NCI-H748 (cell line): ENCODE data around the gene STMP1.
"Not testable (repeated sequence)": the region's sequence is repeated elsewhere in the genome, so short reads cannot be mapped to it uniquely, and the experiment has no call there.

ENCODE experiments used
- DNase-seq: peaks from one replicate; lab custom pipeline; 2025; ENCODE audit not compliant: unreplicated experiment; lab: John Stamatoyannopoulos, UW

Gene STMP1

DNA sequence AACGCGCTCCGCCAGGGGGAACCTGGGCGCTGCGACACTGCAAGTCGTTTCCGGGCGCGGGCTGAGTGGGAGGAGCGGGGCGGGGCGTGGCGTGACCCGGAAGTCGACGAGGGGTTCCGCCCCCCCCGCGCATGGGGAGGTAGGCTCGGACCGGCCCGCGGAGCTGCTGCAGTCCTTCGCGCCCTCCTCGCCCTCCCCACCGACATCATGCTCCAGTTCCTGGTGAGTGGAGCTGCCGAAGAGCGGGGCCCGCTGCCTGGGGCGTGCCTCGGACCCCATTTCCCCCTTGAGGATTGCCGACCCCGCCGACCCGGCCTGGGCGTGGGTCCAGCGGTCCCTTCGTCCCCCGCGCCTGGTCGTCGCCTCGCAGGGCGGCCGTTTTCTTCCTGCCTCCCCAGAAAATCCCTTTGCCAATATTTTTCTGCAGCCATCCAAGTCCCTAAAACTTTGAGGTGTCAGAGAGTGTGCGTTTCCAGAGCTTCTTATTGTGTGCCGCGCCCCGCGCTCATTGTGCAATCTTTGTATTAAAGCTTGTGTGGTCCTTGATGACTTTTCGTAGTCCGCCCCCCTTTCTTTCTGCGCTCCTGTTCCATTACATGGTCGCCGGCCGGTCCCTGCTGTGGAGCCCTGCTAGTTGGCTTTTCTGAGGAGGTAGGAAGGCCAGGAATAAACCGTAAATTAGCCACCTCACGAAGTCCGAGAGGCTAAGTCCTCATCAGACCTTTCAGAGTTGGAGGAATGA, at the start of gene STMP1:
STMP1 (plus strand) TSS at position 142 of the 742 bp plus-strand sequence.
- peak; percentile 97 for DNase-seq

DNA sequence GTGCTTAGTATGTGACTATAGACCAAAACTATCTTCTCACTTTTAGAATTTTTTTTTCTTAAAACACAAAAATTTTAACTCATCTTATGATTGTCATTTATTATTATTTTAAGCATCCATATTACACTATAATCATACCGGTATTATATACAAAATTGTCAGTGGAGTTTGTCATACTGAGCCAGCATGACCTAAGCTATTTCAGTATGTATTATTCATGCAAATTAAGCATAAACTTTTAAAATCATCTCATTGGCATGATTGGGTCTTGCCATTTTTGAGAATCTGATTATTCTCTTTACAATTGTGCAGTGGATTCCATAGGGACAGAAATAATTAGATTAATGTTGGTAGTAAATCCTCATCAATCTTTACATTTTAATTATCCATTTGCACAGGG, 46.2 kb upstream of the STMP1 start:
- no peak for DNase-seq

DNA sequence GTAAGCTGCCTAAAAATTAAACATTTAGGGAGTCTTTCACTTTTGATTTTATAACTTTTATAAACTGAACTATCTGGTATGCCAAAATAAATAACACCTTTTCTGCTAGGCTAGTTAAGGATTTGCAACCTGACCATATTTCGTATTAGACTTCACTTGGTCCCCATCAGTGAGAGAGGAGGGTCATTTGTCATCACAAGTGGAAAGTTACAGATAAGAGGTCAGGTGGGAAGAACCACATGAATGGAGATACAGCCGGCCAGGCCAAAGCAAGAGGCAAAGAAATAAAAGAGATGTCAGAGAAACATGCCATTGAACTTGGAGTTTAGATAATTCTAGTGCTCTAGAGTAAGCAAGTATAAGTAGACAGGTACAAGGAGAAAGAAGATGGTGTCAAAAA, 44.5 kb upstream of the STMP1 start:
- DNase-seq, result no peak

DNA sequence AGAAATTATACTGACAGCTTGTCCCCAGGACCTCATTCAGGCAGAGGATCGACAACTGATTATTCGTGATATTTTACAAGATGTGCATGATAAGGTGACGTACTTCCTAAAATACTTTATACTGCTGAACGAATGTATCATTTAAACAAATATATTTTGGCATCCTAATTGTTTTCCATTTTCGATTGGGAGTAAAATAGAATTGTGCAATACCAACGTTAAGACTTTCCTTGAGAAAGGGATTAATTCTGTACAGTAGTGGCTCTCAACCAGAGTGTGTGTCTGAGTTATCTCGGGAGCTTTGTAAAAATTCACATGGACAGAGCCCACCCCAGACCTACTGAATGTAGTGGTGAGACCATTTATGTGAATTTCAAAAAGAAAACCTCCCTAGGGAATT, 43.8 kb upstream of the STMP1 start:
- no peak for DNase-seq

DNA sequence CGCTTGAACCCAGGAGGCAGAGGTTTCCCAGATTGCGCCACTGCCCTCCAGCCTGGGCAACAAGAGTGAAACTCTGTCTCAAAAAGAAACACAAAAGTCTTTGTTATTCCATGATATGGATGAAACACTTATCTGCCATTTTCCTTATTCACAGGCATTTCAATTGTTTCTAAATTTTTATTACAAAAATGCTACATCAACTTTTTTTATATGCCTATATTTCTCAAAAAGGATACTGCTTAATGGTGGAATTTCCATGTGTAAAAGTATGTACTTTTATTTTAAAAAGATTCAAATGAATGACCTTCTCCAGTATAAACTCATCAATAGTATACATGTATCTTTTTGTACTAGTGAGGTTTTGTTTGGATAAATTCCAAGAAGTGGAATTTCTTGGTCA, 41.9 kb upstream of the STMP1 start:
- no peak for DNase-seq

DNA sequence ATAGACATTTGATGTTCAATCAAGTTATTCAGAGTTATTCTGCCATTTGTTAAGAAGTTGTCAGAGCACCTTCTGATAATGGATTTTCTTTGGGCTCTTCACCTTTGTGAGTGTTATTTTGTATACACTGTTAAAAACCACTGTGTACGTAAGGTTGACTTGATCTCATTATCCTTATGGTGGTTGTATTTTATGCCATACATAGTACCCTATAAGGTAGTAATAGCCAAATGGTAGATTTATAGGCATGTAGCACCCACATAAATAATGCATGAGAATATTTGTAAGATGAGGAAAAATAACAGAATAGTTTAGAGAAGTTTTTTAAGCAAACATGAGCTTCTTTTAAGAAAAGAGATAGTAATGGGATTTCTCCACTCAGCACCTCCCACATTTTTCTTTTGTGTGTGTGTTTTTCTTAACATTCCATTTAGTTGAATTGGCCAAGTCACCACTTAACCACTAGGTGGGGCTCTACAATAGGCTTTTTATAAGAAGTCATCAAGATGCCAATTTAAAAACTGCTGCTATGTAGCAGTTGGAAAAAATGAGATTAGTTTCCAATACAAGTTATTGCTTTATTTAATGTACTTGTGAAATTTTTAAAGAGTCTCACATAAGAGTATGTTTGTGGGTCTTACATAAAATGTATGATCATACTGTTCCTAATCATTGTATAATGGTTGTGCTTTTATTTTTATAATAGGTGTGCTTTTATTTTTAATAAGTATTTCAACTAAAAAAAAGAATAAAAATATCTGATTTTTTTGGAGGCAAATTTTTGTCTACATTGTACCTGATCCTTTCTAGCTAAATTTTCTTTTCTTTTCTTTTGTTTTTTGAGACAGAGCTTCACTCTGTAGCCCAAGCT, 41.1 kb upstream of the STMP1 start:
- peak; percentile 83 for DNase-seq

DNA sequence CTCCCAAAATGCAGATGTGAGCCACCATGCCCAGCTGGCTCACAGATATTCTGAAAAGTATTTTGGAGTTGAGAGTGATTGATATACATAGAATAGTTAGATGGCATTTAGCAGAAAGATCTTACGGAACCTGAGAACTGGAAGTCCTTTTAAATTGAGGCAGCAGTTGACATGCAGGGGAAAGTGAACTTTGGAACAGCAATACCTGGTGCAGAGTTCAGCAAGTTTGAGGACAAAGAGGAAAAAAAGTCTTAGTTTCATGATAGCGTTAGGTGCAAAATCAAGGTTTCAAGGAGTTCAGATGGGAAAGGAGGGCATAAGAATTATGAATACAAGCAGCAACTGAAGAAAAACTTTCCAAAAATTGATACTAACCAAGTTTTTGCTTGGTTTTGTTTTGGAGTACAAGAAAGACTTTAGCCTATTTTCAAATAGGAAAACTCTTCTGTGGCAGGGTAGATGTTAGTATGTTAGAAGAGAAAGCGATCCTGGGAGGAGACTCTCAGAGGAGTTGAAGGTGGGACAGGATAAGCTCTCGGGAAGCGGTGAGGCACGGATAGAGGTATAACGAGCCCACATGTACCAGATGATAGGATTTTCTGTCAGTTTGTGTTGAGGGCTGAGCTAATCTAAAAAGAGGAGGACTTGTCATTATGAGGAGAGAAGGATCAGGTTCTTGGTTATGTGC, 28.0 kb upstream of the STMP1 start:
- DNase-seq, result no peak

DNA sequence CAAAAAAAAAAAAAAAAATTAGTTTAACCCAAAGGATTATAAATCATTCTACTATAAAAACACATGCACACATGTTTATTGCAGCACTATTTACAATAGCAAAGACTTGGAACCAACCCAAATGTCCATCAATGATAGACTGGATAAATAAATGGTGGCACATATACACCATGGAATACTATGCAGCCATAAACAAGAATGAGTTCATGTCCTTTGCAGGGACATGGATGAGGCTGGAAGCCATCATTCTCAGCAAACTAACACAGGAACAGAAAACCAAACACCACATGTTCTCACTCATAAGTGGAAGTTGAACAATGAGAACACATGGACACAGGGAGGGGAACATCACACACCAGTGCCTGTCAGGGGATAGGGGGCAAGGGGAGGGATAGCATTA, 22.6 kb upstream of the STMP1 start:
- not testable (repeated sequence) for DNase-seq

DNA sequence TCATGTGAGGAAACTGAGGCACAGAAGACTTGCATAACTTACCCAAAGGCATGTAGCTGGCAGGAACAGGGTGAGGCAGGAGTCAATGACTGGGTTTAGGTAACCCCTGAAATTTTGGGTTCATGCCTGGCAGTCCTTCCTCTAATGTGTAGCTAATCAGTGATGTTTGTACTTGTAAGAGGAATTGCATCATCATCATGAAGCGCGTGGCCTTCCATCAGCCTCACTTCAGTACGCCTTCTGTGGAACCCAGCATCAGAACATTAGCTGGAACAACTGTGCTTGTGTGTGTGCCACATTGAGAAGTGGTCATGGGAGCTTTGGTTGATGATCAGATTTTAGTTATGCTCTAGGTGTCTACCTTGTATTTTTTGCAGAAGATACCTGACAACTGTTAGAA, 18.2 kb upstream of the STMP1 start:
- DNase-seq, result no peak

DNA sequence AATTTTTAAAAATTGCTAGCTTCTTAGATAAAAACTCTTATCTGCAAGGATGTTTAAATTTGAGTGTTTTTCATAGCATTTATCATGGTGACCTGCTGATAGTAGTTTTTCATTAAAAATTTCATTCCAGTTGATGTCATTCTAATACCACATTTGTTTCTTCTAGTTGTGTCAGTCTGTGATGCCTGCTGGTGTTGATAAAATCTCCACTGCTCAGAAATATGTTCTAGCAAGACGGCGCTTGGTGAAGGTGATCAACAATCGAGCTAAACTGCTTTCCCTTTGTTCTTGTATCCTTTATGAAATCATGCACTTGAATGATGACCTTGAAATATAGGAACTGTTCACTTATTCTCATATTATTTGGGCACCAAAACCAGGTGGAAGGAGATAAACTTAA, 17.6 kb upstream of the STMP1 start:
- DNase-seq, result no peak

DNA sequence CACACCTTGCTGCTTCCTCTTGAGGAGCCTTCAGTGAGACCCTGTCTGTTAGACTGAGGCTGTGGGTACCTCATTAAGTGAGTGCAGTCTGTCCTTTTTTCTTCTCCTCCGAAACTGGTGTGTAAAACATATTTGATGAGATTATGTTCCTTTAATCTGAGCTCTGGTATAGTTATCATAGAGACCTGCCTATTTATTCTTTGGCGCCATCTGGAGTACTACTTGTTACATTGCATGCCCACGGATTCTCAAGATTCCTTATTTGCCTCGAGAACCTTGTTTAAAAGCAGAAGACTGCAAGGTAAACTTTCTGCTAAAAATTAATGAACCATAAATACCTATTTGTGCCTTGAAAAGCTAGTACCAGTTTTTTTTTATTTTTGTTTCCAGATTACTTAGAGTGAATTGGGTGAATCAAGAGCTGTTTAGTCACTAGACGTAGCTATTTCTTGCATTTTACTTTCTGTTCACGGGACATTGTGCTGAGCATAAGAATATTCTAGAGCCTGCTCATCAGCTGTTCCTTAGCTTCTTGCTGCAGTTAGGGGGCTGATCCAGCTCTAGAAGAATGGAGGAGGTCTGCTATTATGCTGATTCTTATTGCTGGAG, 16.9 kb upstream of the STMP1 start:
- peak; percentile 60 for DNase-seq

DNA sequence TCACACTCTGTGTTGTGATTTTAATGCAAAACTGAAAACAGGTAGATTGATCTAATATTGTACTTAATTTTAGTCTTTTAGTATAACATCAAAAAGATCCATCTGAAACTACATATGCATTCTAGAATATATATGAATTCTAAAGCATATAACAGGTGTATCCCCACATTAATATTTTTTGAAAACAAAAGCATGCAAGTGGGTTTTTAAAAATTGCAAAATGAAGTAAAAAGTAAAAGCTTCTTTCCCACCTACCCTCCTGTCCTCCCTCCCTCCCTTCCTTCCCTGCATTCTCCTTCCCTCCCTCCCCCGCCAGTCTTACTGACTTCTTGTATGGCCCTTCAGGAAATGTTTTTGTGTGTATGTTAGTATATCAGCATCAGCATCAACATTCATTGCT, 14.6 kb upstream of the STMP1 start:
- DNase-seq, result no peak

DNA sequence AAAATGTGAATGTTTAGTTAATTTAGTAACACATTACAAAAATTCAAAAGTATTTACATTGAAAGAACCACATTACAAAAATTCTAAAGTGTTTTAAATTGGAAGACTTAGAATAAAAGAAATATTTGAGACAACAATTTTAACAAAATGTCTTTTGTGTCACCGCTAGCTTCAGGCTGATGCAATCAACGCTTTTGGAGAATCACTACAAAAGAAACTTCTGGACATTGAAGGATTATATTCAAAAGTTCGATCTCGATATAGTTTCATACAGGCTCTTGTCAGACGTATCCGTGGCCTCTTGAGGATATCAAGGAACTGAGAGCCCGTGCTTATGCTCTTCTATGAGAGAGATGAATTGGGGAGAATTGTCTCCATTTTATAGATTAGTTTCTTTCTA, 14.1 kb upstream of the STMP1 start:
- no peak for DNase-seq

DNA sequence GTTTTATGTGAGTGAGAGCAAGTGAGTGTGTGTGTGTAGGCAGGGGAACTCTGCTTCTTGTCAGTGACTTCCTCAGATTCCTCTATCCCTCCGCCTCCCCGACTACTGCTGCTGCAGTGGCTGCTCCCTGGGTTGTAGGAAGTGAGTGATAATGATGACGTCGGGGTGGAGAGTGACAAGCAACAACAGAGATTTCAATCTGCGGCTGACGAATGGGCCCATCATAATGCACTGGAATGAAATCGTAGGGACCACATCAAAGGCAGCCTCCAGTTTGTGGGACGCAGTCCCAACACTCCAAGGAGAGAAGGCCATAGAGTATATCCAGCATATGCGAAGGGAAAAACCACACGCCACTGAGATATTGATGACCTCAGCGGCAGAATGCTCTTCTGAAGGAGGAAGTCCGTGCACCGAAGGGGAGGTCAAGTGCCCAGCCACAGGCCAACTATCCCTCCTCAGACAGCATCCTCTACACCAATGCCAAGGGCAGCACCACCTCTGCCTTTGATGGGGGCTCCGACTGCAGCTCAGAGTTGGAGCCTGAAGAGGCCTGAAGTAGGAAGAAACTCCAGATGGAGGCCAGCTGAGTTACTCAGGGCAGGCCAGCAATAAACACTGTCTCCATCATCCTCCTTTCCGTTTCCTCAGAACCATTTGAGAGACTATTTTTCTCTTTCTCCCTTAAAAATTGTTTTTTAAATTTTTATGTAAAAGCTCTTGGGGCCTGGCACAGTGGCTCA, 11.3 kb upstream of the STMP1 start:
- DNase-seq, result no peak

DNA sequence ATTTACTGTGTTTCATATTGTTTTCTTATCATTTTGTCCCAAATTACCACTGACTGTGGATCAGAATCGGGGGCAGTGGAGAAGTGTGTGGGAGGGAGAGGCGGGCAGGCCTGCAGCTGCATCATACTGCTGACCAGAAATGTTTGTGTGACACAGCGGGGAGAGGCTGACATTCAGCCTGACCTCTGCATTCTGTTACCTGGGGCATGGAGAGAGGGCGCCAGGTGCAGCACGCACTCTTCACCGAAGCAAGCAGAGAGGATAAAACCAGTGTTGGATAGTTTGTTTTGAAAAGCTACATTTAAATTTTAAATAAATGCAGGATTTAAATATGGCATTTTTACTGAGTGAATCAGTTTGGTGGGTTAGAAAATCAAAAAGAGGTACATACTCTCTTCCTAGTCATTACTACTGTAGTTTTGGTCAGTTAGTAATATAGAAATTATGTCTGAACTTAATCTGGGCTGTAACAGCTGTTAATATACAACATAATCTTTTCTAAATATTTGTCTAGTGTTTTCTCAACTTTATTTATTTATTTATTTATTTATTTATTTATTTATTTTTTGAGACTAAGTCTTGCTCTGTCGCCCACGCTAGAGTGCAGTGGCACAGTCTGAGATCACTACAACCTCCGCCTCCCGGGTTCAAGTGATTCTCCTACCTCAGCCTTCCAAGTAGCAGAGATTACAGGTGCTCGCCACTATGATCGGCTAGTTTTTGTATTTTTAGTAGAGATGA, 8.8 kb upstream of the STMP1 start:
- peak; percentile 97 for DNase-seq

DNA sequence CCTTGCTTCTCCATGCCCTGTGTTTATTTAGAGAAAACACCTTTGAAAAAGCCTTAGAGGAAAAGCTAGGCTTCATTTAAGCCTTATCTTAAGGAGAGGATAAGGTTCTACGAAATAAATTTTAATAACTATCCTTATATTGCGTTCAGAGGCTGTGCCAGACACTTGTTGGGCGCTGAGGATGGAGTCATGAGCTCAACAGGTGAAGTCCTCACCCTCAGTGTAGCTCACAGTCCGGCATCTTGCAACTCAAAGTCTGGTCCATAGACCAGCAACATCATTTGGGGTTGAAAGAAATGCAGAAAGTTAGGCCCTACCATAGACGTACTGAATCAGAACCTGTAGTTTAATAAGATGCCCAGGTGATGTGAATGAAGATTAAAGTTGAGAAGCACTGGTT, 3.8 kb upstream of the STMP1 start:
- no peak for DNase-seq

DNA sequence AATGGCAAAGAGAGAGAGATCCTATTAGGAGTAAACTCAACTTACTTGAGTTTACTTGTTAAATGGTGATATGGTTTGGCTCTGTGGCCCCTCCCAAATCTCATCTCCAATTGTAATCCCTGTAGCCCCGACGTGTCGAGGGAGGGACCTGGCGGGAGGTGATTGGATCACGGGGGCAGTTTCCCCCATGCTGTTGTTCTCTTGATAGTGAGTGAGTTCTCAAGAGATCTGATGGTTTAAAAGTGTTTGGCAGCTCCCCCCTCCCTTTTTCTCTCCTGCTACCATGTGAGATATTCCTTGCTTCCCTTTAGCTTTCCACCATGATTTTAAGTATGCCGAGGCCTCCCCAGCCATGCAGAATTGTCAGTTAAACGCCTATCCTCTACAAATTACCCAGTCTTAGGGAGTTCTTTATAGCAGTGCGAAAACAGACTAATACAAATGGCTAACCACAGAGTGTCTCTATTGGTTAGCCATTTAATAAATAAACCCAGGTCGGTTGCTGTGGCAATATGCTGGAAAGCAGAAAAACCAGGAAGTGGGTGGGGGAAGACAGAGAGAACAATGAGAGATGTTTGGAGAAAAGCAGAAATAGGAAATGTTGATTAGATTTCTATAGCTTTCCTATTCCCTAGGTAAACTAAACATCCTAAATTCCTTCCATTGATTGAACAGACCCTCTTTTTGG, 3.0 kb upstream of the STMP1 start:
- DNase-seq, result peak; percentile 92

DNA sequence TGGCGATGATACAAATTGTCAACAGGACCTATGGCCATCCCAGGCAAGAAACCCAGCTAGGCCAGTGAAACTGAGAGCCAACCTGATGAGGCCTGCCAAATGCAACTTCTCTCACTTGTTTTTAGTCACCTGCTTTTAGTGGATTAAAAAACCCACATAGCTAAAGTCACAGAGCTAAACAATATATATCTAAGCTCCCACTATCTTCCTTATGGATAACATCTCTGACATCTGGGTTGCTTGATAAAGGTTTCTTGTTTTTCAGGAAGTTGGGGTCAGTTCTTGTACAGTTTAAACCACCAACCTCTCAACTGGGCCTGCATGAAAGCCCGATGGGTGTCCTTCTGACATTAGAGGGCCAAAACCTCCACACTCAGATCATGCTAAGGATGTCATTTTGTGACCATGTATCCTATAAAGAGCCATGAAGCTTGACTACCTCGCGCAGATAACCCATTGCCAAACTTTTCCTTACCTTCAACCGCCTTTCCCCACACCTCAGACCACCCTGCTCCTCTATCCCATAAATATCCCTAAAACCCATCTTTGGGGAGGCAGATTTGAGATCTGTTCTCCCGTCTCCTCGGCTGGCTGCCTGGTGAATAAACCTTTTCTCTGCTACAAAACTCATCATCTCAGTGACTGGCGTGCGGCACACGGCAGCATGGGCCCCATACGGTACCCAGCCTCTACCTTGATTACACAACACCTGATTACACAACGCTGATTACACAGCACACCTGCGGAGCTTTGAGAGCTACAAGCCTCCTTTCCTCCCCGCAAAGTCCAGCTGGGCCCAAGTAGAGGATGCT, 797 bp upstream of the STMP1 start:
- DNase-seq, result peak; percentile 90

DNA sequence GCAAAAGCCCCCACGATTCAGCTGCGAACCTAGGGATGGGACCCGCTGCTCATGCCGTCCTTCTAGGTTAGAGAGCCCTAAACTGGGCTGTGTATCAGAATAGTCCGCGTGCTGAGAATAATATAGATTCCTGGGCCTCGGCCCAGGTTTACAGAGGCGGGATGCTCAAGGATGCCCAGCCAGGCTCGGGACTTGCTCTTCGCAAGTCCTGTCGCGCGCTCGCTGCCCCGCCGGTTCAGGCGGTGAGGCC, 266 bp upstream of the STMP1 start:
- no peak for DNase-seq
